Neural crest cell (in vitro differentiated cells): ENCODE measurements around the gene FRMPD2. TPM values are rescaled to one million over a fixed set of nuclear protein-coding genes. Genes with fewer than 3 reads are reported as not detected.
A peak's percentile ranks its signal among the peaks of the same experiment; 100 is the strongest.

ENCODE experiments used
- DNase-seq: peaks from one replicate; pipeline ENCODE4 v3.0.0; 2021; ENCODE audit warnings: low read depth, mixed read lengths, low spot score
- H3K27ac Mint-ChIP-seq: one replicate; pipeline ENCODE4 v1.8.0; 2021; ENCODE audit warnings: mild to moderate bottlenecking, mixed read lengths; ENCODE audit not compliant: unreplicated experiment
- H3K27me3 Mint-ChIP-seq: 2 replicates; pipeline ENCODE4 v1.8.0; 2021; ENCODE audit warnings: low read depth, mild to moderate bottlenecking, mixed read lengths
- H3K36me3 Mint-ChIP-seq: 2 replicates; pipeline ENCODE4 v1.8.0; 2021; ENCODE audit warnings: low read depth, mild to moderate bottlenecking, mixed read lengths
- H3K4me1 Mint-ChIP-seq: 2 replicates; pipeline ENCODE4 v1.8.0; 2021; ENCODE audit warnings: mixed read lengths
- H3K4me3 Mint-ChIP-seq: one replicate; pipeline ENCODE4 v1.8.0; 2021; ENCODE audit warnings: mild to moderate bottlenecking, mixed read lengths
- H3K9me3 Mint-ChIP-seq: 2 replicates; pipeline ENCODE4 v1.8.0; 2021; ENCODE audit warnings: mixed read lengths
- total RNA-seq: library from RNA; stranded (reverse); gene quantifications from 2 replicates; pipeline ENCODE4 v1.2.1, GENCODE V29; 2021
- TF ChIP-seq, protein P1 (sequence below): fragments of 200-600 bp; sonication (generic); conservative IDR thresholded peaks from 2 replicates; pipeline ENCODE4 v1.5.0; 2021; ENCODE audit warnings: antibody characterized with exemption, mild to moderate bottlenecking

Gene FRMPD2
- total RNA-seq, 1 donor from 2014 or later: 0.26 TPM

DNA sequence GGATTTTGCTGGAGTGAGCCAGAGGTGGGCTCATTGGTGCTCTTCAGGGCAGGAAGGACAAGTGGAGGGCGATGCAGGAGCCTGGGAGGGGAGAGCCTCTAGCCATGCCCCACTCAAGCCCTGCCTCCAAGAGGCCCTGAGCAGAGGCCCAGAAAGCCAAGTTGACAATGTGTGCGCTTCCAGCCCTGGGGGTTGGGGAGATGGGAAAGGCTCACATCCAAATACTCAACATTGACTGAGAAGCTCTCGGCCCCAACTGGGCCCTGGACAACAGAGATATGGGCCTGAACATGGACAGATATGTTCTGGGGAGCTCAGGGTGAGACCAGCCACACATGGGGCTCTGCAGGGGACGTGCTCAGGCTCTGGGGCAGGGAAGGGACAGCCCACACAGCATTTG, 39.0 kb downstream of the FRMPD2 start:
- no peaks in the 10 kb centered on the region for H3K9me3 Mint-ChIP-seq
- no peak overlapping the region for H3K27ac Mint-ChIP-seq
- TF ChIP-seq, protein P1, sequence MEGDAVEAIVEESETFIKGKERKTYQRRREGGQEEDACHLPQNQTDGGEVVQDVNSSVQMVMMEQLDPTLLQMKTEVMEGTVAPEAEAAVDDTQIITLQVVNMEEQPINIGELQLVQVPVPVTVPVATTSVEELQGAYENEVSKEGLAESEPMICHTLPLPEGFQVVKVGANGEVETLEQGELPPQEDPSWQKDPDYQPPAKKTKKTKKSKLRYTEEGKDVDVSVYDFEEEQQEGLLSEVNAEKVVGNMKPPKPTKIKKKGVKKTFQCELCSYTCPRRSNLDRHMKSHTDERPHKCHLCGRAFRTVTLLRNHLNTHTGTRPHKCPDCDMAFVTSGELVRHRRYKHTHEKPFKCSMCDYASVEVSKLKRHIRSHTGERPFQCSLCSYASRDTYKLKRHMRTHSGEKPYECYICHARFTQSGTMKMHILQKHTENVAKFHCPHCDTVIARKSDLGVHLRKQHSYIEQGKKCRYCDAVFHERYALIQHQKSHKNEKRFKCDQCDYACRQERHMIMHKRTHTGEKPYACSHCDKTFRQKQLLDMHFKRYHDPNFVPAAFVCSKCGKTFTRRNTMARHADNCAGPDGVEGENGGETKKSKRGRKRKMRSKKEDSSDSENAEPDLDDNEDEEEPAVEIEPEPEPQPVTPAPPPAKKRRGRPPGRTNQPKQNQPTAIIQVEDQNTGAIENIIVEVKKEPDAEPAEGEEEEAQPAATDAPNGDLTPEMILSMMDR: no peak
- H3K4me1 Mint-ChIP-seq: peaks cover 5% of the 10 kb centered on the region
- H3K36me3 Mint-ChIP-seq: no peaks in the 10 kb centered on the region
- H3K4me3 Mint-ChIP-seq: no peak overlapping the region
- DNase-seq: no peak
- no peaks in the 10 kb centered on the region for H3K27me3 Mint-ChIP-seq

- no peaks in the 10 kb centered on the region for H3K36me3 Mint-ChIP-seq
- no peak overlapping the region for H3K4me3 Mint-ChIP-seq
- H3K27ac Mint-ChIP-seq: no peak overlapping the region
- H3K9me3 Mint-ChIP-seq: no peaks in the 10 kb centered on the region
- peaks cover 5% of the 10 kb centered on the region for H3K4me1 Mint-ChIP-seq
- no peak for DNase-seq
- TF ChIP-seq, protein P1: no peak
- H3K27me3 Mint-ChIP-seq: no peaks in the 10 kb centered on the region
Observed at GRCh38 chr10:48234787-48235186, 39.7 kb downstream of the FRMPD2 start.

GRCh38 chr10:48234295-48234694, 40.2 kb downstream of the FRMPD2 start:
- no peaks in the 10 kb centered on the region for H3K9me3 Mint-ChIP-seq
- no peak overlapping the region for H3K4me3 Mint-ChIP-seq
- H3K36me3 Mint-ChIP-seq: no peaks in the 10 kb centered on the region
- H3K4me1 Mint-ChIP-seq: peaks cover 5% of the 10 kb centered on the region
- H3K27ac Mint-ChIP-seq: peak overlapping the region; percentile 98
- H3K27me3 Mint-ChIP-seq: no peaks in the 10 kb centered on the region
- no peak for DNase-seq
- TF ChIP-seq, protein P1: no peak

DNA sequence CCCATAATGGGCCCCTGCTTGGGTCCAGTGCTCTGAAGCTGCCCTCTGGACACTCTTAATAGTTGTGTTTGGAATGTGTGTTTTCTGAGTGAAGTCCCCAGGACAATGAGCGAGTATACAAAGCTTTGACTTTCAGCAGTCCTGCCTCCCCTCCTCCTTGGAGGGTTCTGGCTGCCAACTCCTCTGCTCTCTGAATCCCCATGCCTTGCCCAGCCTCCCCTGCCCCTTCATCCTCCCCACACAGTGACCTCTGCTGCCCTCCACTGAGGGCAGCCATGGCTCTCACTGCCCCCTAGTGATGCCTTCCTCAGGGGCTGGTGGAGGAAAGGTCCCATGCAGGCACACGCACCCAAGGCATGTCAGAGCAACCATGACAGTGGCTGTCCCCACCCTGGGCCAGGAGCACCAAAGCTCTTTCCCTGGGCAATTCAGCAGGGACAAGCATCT, 40.9 kb downstream of the FRMPD2 start:
- no peaks in the 10 kb centered on the region for H3K27me3 Mint-ChIP-seq

GRCh38 chr10:48232717-48233447, 41.6 kb downstream of the FRMPD2 start:
- no peak overlapping the region for H3K27ac Mint-ChIP-seq
- no peaks in the 10 kb centered on the region for H3K27me3 Mint-ChIP-seq
- no peak for DNase-seq
- no peaks in the 10 kb centered on the region for H3K9me3 Mint-ChIP-seq
- TF ChIP-seq, protein P1: no peak
- H3K4me1 Mint-ChIP-seq: peaks cover 5% of the 10 kb centered on the region
- no peaks in the 10 kb centered on the region for H3K36me3 Mint-ChIP-seq
- no peak overlapping the region for H3K4me3 Mint-ChIP-seq

More for the DNA sequence above, 40.9 kb downstream of the FRMPD2 start:
- TF ChIP-seq, protein P1: no peak
- Mint-ChIP-seq H3K36me3 (no peaks in the 10 kb centered on the region), H3K4me3 (no peak overlapping the region), H3K27ac (peak overlapping the region; percentile 43), H3K9me3 (no peaks in the 10 kb centered on the region), H3K4me1 (peaks cover 5% of the 10 kb centered on the region)
- DNase-seq: no peak
